Stomach (tissue), 9 donors: ENCODE results near the gene DIAPH3. TPM values are rescaled to one million over a fixed set of nuclear protein-coding genes. Genes with fewer than 3 reads are reported as not detected.

Source experiments
- DNase-seq, 2 donors: peaks; one replicate each; pipeline versions ENCODE4 v3.0.0 to v3.0.0-alpha.2; 2013 to 2019
- H3K27ac ChIP-seq, 5 donors: fragments of 200-600 bp in 4 of 5; sonication (generic) in 4 of 5; one replicate each; pipeline ENCODE4 v1.5.1; 2013 to 2019; ENCODE audit warnings: mild to moderate bottlenecking in 1 of 5, moderate library complexity in 1 of 5
- H3K27me3 ChIP-seq, 3 donors: fragments of 200-600 bp; sonication (generic); one replicate each; pipeline ENCODE4 v1.5.1; 2017 to 2019; ENCODE audit warnings: mixed run types in 1 of 3
- H3K36me3 ChIP-seq, 4 donors: fragments of 200-600 bp; sonication (generic); 1 replicate in 3 of 4; 2 replicates in 1 of 4; pipeline ENCODE4 v1.5.1; 2016 to 2019
- H3K4me1 ChIP-seq, 4 donors: fragments of 200-600 bp; sonication (generic); one replicate each; pipeline ENCODE4 v1.5.1; 2016 to 2019
- H3K4me3 ChIP-seq, 4 donors: fragments of 200-600 bp; sonication (generic) in 3 of 4; one replicate each; pipeline ENCODE4 v1.5.1; 2016 to 2019; ENCODE audit warnings: mild to moderate bottlenecking in 1 of 4
- H3K9me3 ChIP-seq, 4 donors: fragments of 200-600 bp; sonication (generic); one replicate each; pipeline ENCODE4 v1.5.1; 2016 to 2019
- CTCF ChIP-seq, 7 experiments: fragments of 450-650 bp in 4 of 7; fragments of 200-600 bp in 3 of 7; sonication (generic) in 3 of 7; IDR thresholded peaks; one replicate each; pipeline ENCODE4 v1.5.1; 2016 to 2019; ENCODE audit warnings: antibody characterized with exemption in 7 of 7, control low read depth in 2 of 7, mild to moderate bottlenecking in 1 of 7
- EP300 ChIP-seq: sonication (generic); formaldehyde crosslinking; IDR thresholded peaks from one replicate; pipeline ENCODE4 v1.6.1; 2017; ENCODE audit warnings: antibody characterized with exemption
- POLR2A ChIP-seq, 4 donors: fragments of 450-650 bp; IDR thresholded peaks; one replicate each; pipeline ENCODE4 v1.6.1; 2016; ENCODE audit warnings: antibody characterized with exemption in 4 of 4, control low read depth in 2 of 4, mild to moderate bottlenecking in 1 of 4, moderate library complexity in 1 of 4
- POLR2AphosphoS5 ChIP-seq, 3 donors: sonication (generic); formaldehyde crosslinking; IDR thresholded peaks; one replicate each; pipeline ENCODE4 v1.6.1; 2016; ENCODE audit warnings: antibody characterized with exemption in 3 of 3
- WGBS, 5 donors: extraction: QIAGEN DNeasy Blood & Tissue Kit in 3 of 5; methylation state at CpG; one replicate each; pipeline versions ENCODE4 v1.1.5 to v1.1.7; 2013 to 2018; 5-methylcytosine and 5-hydroxymethylcytosine counted together
- intact Hi-C: fragments of 100-400 bp; cut with DNase I; formaldehyde crosslinking; loops from one replicate; pipeline ENCODE4 v1.15.1; 2023; ENCODE audit warnings: low total_unique reads
- polyA plus RNA-seq, 3 donors: library from polyadenylated mRNA; stranded (reverse); fragments of 200-250 nt; gene quantifications; one replicate each; pipeline ENCODE4 v1.2.3, GENCODE V29; 2013
- total RNA-seq, 5 donors: library from RNA; depleted of rRNA; stranded (reverse); fragments of >200 nt; gene quantifications; one replicate each; pipeline versions ENCODE4 v1.1.0 to v1.2.3, GENCODE V29; 2014 to 2016
- donor health status: healthy with polysubstance abuse.
- donor health status: Bipolar disorder and iron deficiency.
- donor health status: healthy.

The DIAPH3 gene
- total and polyA plus RNA-seq, 8 donors, result 2.5 to 12.1 (median 4.6) TPM

- no peaks in the 10 kb centered on the region for H3K36me3 ChIP-seq
- intact Hi-C loops, result no loop called here
- no peak for TF ChIP-seq EP300
- TF ChIP-seq POLR2A (IDR thresholded peaks at IDR 0.05), result no peak
- no peak for TF ChIP-seq CTCF (IDR thresholded peaks at IDR 0.05)
- no peak for TF ChIP-seq POLR2AphosphoS5 (IDR thresholded peaks at IDR 0.05)
- H3K27ac ChIP-seq, result no peak overlapping the region
- DNase-seq, result peak in 1 of 2 donors; percentile 18
- H3K27me3 ChIP-seq, result no peaks in the 10 kb centered on the region
- 52 to 66% (median 60%) methylated on average over 5 of the region's 5 CpGs for WGBS, 5 donors
- H3K9me3 ChIP-seq, result no peaks in the 10 kb centered on the region
- no peak overlapping the region for H3K4me3 ChIP-seq
- no peaks in the 10 kb centered on the region for H3K4me1 ChIP-seq
Measured at GRCh38 chr13:60175571-60175970, 11.8 kb upstream of the DIAPH3 start.

GRCh38 chr13:60174113-60174512 is 10.4 kb upstream of the DIAPH3 start:
- Histone ChIP-seq H3K36me3 (no peaks in the 10 kb centered on the region), H3K4me3 (no peak overlapping the region), H3K27me3 (no peaks in the 10 kb centered on the region), H3K4me1 (no peaks in the 10 kb centered on the region), H3K27ac (no peak overlapping the region), H3K9me3 (no peaks in the 10 kb centered on the region)
- intact Hi-C loops, result no loop called here
- DNase-seq, result no peak
- WGBS, 5 donors, result 84 to 89% (median 86%) methylated on average over 5 of the region's 5 CpGs
- TF ChIP-seq EP300, result no peak
- TF ChIP-seq POLR2AphosphoS5 (IDR thresholded peaks at IDR 0.05), result no peak
- no peak for TF ChIP-seq CTCF (IDR thresholded peaks at IDR 0.05)
- TF ChIP-seq POLR2A (IDR thresholded peaks at IDR 0.05), result no peak

- intact Hi-C loops, result no loop called here
- Histone ChIP-seq H3K27me3 (no peaks in the 10 kb centered on the region), H3K4me1 (no peaks in the 10 kb centered on the region), H3K4me3 (no peak overlapping the region), H3K27ac (no peak overlapping the region), H3K36me3 (no peaks in the 10 kb centered on the region), H3K9me3 (no peaks in the 10 kb centered on the region)
- 52 to 60% (median 58%) methylated on average over 2 of the region's 2 CpGs for WGBS, 5 donors
- TF ChIP-seq EP300, result no peak
- TF ChIP-seq POLR2A (IDR thresholded peaks at IDR 0.05), result no peak
- no peak for TF ChIP-seq CTCF (IDR thresholded peaks at IDR 0.05)
- no peak for TF ChIP-seq POLR2AphosphoS5 (IDR thresholded peaks at IDR 0.05)
- DNase-seq, result no peak
Measured at GRCh38 chr13:60172111-60172510, 8.4 kb upstream of the DIAPH3 start.

- no peak for TF ChIP-seq POLR2AphosphoS5 (IDR thresholded peaks at IDR 0.05)
- TF ChIP-seq EP300, result no peak
- no peak for TF ChIP-seq POLR2A (IDR thresholded peaks at IDR 0.05)
- no peak for TF ChIP-seq CTCF (IDR thresholded peaks at IDR 0.05)
- peaks cover 0 to 6% (median 3%) of the 10 kb centered on the region in 4 donors for H3K4me1 ChIP-seq
- H3K27ac ChIP-seq, result no peak overlapping the region
- intact Hi-C loops, result no loop called here
- H3K27me3 ChIP-seq, result no peaks in the 10 kb centered on the region
- H3K36me3 ChIP-seq, result no peaks in the 10 kb centered on the region
- 87 to 97% (median 93%) methylated on average over 3 of the region's 3 CpGs for WGBS, 5 donors
- H3K9me3 ChIP-seq, result no peaks in the 10 kb centered on the region
- no peak for DNase-seq
- no peak overlapping the region for H3K4me3 ChIP-seq
Measured at GRCh38 chr13:60170414-60170813, 6.7 kb upstream of the DIAPH3 start.
